Measurements from ENCODE around the gene ZBTB22.
A peak's percentile ranks its signal among the peaks of the same experiment; 100 is the strongest.
"Not testable (repeated sequence)": the region's sequence is repeated elsewhere in the genome, so short reads cannot be mapped to it uniquely, and the experiment has no call there.

Gene ZBTB22

DNA sequence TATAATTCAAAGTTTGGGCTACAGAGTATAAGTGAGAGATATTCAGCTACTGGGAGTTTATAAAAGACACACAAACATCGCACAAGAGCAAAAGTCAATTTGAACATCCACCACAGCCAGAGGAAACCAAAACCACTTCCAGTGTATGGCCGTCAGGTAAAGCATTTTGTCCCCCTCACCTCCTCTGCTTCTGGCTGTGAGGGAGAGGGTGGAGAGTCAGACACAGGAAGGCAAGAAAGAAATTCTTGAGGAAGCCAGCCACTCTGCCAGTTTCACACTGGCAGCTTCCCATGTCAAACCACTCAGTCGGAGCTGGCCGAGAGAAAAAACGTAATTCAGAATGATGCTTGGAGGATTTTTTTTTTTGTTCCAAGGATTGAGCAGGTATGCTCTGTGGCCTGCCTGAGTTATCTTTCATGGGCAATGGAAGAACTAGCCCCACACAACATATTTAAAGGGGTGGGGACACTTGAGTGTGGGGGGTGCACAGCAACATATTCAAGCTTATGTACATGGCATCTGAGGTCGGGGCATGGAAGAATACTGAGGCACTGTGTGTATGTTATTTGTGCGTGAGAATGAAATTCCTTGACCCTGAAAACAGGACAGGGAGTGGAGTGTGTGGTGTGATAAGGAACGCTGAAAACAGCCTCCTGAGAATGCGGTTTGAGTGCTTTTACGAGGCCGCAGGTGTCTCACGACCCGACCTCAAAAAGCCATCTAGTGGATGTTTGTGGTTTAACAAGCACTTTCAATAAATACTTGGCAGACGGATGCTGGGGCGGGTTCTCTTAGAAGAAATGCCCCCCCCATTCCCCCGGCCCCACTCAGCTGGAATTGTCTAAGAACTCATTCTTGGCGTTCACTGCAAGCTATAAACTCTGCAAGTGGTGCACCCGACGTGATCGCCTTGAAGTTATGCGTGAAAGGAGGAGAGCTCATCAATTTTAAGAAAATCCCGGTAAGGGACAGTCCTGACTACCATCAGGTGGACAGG, 27.5 kb upstream of the ZBTB22 start:
- Histone ChIP-seq H3K27me3 (ENCODE audit: insufficient read depth, poor library complexity, severe bottlenecking) (no peaks in the 10 kb centered on the region), H3K4me3 (replicated peaks; ENCODE audit: insufficient read depth, low read length) (no peak overlapping the region), H3K27ac (replicated peaks) (no peak overlapping the region)
- peak; percentile 40 to 64 for DNase-seq (ENCODE audit: low read depth in 1 of 2, low spot score in 1 of 2)
- TF ChIP-seq SPI1 (IDR thresholded peaks at IDR 0.05; ENCODE audit: borderline replicate concordance, low read depth) = no peak
- no peak for TF ChIP-seq GABPA (IDR thresholded peaks at IDR 0.05; ENCODE audit: low read depth)
- TF ChIP-seq POLR2AphosphoS5 (IDR thresholded peaks at IDR 0.05; ENCODE audit: low read depth) = no peak
- TF ChIP-seq, protein P1, sequence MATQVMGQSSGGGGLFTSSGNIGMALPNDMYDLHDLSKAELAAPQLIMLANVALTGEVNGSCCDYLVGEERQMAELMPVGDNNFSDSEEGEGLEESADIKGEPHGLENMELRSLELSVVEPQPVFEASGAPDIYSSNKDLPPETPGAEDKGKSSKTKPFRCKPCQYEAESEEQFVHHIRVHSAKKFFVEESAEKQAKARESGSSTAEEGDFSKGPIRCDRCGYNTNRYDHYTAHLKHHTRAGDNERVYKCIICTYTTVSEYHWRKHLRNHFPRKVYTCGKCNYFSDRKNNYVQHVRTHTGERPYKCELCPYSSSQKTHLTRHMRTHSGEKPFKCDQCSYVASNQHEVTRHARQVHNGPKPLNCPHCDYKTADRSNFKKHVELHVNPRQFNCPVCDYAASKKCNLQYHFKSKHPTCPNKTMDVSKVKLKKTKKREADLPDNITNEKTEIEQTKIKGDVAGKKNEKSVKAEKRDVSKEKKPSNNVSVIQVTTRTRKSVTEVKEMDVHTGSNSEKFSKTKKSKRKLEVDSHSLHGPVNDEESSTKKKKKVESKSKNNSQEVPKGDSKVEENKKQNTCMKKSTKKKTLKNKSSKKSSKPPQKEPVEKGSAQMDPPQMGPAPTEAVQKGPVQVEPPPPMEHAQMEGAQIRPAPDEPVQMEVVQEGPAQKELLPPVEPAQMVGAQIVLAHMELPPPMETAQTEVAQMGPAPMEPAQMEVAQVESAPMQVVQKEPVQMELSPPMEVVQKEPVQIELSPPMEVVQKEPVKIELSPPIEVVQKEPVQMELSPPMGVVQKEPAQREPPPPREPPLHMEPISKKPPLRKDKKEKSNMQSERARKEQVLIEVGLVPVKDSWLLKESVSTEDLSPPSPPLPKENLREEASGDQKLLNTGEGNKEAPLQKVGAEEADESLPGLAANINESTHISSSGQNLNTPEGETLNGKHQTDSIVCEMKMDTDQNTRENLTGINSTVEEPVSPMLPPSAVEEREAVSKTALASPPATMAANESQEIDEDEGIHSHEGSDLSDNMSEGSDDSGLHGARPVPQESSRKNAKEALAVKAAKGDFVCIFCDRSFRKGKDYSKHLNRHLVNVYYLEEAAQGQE (IDR thresholded peaks at IDR 0.05; ENCODE audit: insufficient replicate concordance, low read depth) = no peak
- TF ChIP-seq, protein P2, sequence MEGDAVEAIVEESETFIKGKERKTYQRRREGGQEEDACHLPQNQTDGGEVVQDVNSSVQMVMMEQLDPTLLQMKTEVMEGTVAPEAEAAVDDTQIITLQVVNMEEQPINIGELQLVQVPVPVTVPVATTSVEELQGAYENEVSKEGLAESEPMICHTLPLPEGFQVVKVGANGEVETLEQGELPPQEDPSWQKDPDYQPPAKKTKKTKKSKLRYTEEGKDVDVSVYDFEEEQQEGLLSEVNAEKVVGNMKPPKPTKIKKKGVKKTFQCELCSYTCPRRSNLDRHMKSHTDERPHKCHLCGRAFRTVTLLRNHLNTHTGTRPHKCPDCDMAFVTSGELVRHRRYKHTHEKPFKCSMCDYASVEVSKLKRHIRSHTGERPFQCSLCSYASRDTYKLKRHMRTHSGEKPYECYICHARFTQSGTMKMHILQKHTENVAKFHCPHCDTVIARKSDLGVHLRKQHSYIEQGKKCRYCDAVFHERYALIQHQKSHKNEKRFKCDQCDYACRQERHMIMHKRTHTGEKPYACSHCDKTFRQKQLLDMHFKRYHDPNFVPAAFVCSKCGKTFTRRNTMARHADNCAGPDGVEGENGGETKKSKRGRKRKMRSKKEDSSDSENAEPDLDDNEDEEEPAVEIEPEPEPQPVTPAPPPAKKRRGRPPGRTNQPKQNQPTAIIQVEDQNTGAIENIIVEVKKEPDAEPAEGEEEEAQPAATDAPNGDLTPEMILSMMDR (IDR thresholded peaks at IDR 0.05; ENCODE audit: insufficient read depth, low read length) = peak; percentile 19

DNA sequence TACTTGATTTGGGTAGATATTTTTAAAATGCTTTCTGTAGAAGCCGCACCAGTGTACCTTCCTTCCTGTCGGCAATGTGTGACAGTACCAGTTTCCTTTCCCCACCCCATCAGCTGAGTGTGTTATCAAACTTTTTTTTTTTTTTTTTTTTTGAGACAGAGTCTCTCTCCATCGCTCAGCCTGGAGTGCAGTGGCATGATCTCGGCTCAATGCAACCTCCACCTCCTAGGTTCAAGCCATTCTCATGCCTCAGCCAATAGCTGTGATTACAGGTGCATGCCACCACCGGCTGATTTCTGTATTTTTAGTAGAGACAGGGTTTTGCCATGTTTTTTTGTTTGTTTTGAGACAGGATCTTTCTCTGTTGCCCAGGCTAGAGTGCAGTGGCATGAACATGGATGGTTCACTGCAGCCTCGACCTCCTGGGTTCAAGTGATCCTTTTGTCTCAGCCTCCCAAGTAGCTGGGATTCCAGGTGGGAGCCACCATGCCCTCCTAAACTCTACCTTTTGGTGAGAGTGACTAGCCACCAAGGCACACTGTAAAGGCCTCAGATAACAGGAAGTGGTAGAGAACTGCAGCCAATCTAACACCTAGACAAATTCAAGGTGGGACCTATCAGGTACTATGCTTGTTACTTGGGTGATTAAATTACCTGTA, 26.5 kb upstream of the ZBTB22 start:
- Histone ChIP-seq H3K27me3 (ENCODE audit: insufficient read depth, poor library complexity, severe bottlenecking) (no peaks in the 10 kb centered on the region), H3K4me3 (replicated peaks; ENCODE audit: insufficient read depth, low read length) (no peak overlapping the region), H3K27ac (replicated peaks) (no peak overlapping the region)
- no peak for DNase-seq (ENCODE audit: low read depth in 1 of 2, low spot score in 1 of 2)
- TF ChIP-seq SPI1 (IDR thresholded peaks at IDR 0.05; ENCODE audit: borderline replicate concordance, low read depth) = no peak

DNA sequence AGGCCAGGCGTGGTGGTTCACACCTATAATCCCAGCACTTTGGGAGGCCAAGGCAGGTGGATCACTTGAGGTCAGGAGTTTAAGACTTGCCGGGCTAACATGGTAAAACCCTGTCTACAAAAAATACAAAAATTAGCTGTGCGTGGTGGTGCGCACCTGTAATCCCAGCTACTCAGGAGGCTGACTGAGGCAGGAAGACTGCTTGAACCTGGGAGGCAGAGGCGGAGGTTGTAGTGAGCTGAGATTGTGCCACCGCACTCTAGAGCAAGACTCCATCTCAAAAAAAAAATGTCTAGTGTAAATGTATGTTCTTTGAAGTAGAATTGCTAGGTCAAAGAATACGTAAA, 26.0 kb upstream of the ZBTB22 start:
- not testable (repeated sequence) for H3K27ac ChIP-seq (replicated peaks); H3K4me3 ChIP-seq (replicated peaks; ENCODE audit: insufficient read depth, low read length); DNase-seq (ENCODE audit: low read depth in 1 of 2, low spot score in 1 of 2); H3K27me3 ChIP-seq (ENCODE audit: insufficient read depth, poor library complexity, severe bottlenecking)

DNA sequence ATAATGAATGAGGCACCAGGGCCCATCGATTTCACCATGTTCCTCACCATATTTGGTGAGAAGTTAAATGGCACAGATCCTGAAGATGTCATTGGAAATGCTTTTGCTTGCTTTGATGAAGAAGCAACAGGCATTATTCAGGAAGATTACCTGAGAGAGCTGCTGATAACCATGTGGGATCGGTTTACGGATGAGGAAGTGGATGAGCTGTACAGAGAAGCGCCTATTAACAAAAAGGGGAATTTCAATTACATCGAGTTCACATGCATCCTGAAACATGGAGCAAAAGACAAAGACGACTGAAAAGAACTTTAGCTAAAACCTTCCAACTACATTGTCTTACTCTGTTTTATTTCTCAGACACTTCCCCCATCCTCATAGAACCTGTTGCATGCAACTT, 21.6 kb upstream of the ZBTB22 start:
- Histone ChIP-seq H3K4me3 (replicated peaks; ENCODE audit: insufficient read depth, low read length) (no peak overlapping the region), H3K27me3 (ENCODE audit: insufficient read depth, poor library complexity, severe bottlenecking) (no peaks in the 10 kb centered on the region), H3K27ac (replicated peaks) (no peak overlapping the region)
- TF ChIP-seq, protein P2 (IDR thresholded peaks at IDR 0.05; ENCODE audit: insufficient read depth, low read length) = no peak
- TF ChIP-seq SPI1 (IDR thresholded peaks at IDR 0.05; ENCODE audit: borderline replicate concordance, low read depth) = peak; percentile 82
- no peak for DNase-seq (ENCODE audit: low read depth in 1 of 2, low spot score in 1 of 2)

DNA sequence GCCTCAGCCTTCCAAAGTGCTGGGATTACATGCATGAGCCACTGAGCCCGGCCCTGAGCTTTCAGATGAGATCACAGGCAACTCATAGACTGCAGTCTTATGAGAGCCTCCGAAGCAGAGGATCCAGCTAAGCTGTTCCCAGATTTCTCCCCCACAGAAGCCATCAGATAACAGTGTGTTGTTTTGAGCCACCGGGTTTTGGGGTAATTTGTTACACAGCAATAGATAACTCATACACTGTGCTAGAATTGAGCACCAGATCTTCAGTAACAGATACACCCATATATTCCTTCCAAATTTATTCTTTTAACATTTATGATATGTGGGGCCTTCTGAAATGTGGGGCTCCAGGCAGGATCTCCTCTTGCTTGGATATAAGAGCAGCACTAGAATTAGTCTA, 19.0 kb upstream of the ZBTB22 start:
- Histone ChIP-seq H3K27me3 (ENCODE audit: insufficient read depth, poor library complexity, severe bottlenecking) (no peaks in the 10 kb centered on the region), H3K27ac (replicated peaks) (no peak overlapping the region), H3K4me3 (replicated peaks; ENCODE audit: insufficient read depth, low read length) (no peak overlapping the region)
- no peak for DNase-seq (ENCODE audit: low read depth in 1 of 2, low spot score in 1 of 2)
- TF ChIP-seq, protein P2 (IDR thresholded peaks at IDR 0.05; ENCODE audit: insufficient read depth, low read length) = no peak
- TF ChIP-seq GABPA (IDR thresholded peaks at IDR 0.05; ENCODE audit: low read depth) (no peak), POLR2AphosphoS5 (IDR thresholded peaks at IDR 0.05; ENCODE audit: low read depth) (no peak), SPI1 (IDR thresholded peaks at IDR 0.05; ENCODE audit: borderline replicate concordance, low read depth) (no peak)
- TF ChIP-seq, protein P1 (IDR thresholded peaks at IDR 0.05; ENCODE audit: insufficient replicate concordance, low read depth) = no peak

All from HL-60 (cell line).